CD4-positive, alpha-beta T cell (primary cell): ENCODE results near the gene FAM25A. TPM values are rescaled to one million over a fixed set of nuclear protein-coding genes. Genes with fewer than 3 reads are reported as not detected.
"Not testable (repeated sequence)": the region's sequence is repeated elsewhere in the genome, so short reads cannot be mapped to it uniquely, and the experiment has no call there.

Experiments
- ATAC-seq: fragments of 200-7000 bp; cut with Tn5 transposase; one replicate; pipeline ENCODE4 v1.10.0; 2022; ENCODE audit warnings: mild to moderate bottlenecking; ENCODE audit not compliant: poor library complexity
- CTCF ChIA-PET: fragments of 350-600 bp; sonication (Branson Sonifier 250); formaldehyde crosslinking; loops from one replicate; lab custom pipeline; 2021; ENCODE audit warnings: antibody characterized with exemption, inconsistent platforms; lab: Charles Lee
- POLR2A ChIA-PET: fragments of 350-600 bp; sonication (Branson Sonifier 250); formaldehyde crosslinking; loops from one replicate; lab custom pipeline; 2021; ENCODE audit warnings: antibody characterized with exemption, inconsistent platforms; lab: Charles Lee
- DNase-seq, 14 experiments: peaks; one replicate each; pipeline ENCODE4 v3.0.0-alpha.2; 2013 to 2020; ENCODE audit warnings: mixed read lengths in 2 of 14
- H3K27ac ChIP-seq, 2 donors: one replicate each; pipeline versions ENCODE4 v1.5.1 to v1.7.0; 2013; ENCODE audit warnings: low read length in 2 of 2, low read depth in 1 of 2, mild to moderate bottlenecking in 1 of 2
- H3K27me3 ChIP-seq, 2 experiments: 1 replicate in 1 of 2; 2 replicates in 1 of 2; pipeline versions ENCODE4 v1.6.1 to v1.7.0; 2013; ENCODE audit warnings: low read length in 2 of 2, control low read depth in 1 of 2, mild to moderate bottlenecking in 1 of 2, moderate library complexity in 1 of 2; ENCODE audit not compliant: insufficient read depth in 2 of 2, control insufficient read depth in 1 of 2
- H3K36me3 ChIP-seq: one replicate; pipeline ENCODE4 v1.6.1; 2013; ENCODE audit warnings: low read length, control low read depth; ENCODE audit not compliant: insufficient read depth
- H3K4me1 ChIP-seq: one replicate; pipeline ENCODE4 v1.6.1; 2013; ENCODE audit warnings: low read length, control low read depth; ENCODE audit not compliant: insufficient read depth
- H3K4me3 ChIP-seq: one replicate; pipeline ENCODE4 v1.5.1; 2013; ENCODE audit warnings: mild to moderate bottlenecking, low read length, moderate library complexity
- H3K9me3 ChIP-seq, 2 experiments: 1 replicate in 1 of 2; 2 replicates in 1 of 2; pipeline versions ENCODE4 v1.6.1 to v1.7.0; 2013; ENCODE audit warnings: low read length in 2 of 2, mild to moderate bottlenecking in 2 of 2, control low read depth in 1 of 2, moderate library complexity in 1 of 2; ENCODE audit not compliant: control insufficient read depth in 1 of 2, insufficient read depth in 1 of 2
- H3K27ac Mint-ChIP-seq: one replicate; pipeline ENCODE4 v1.8.0; 2020; ENCODE audit warnings: mixed read lengths
- H3K27me3 Mint-ChIP-seq: one replicate; pipeline ENCODE4 v1.8.0; 2021; ENCODE audit warnings: mixed read lengths
- H3K36me3 Mint-ChIP-seq: one replicate; pipeline ENCODE4 v1.8.0; 2021; ENCODE audit warnings: low read depth, mixed read lengths
- H3K4me1 Mint-ChIP-seq: one replicate; pipeline ENCODE4 v1.8.0; 2021; ENCODE audit warnings: low read depth, mixed read lengths
- H3K4me3 Mint-ChIP-seq: one replicate; pipeline ENCODE4 v1.8.0; 2020; ENCODE audit warnings: mild to moderate bottlenecking, mixed read lengths
- H3K9me3 Mint-ChIP-seq: one replicate; pipeline ENCODE4 v1.8.0; 2020; ENCODE audit warnings: mixed read lengths
- intact Hi-C, 2 experiments: fragments of 100-400 bp; cut with DNase I in 1 of 2; cut with micrococcal nuclease in 1 of 2; formaldehyde crosslinking; loops; one replicate each; pipeline versions ENCODE4 v1.15.1 to v1.9.0; 2023 to 2025; cut with DNase I, micrococcal nuclease
- total RNA-seq, 174 experiments: library from RNA in 2 of 174; stranded (reverse) in 2 of 174; gene quantifications; one replicate each; pipeline ENCODE4 v1.2.3 and lab custom pipeline; 2021 to 2026
- TF ChIP-seq, protein P1 (sequence below): fragments of 200-600 bp; IDR thresholded peaks from one replicate; pipeline ENCODE4 v1.8.0; 2022; ENCODE audit warnings: antibody characterized with exemption, mild to moderate bottlenecking

Gene FAM25A
- total RNA-seq, 2 experiments from 2014 or later = not detected

DNA sequence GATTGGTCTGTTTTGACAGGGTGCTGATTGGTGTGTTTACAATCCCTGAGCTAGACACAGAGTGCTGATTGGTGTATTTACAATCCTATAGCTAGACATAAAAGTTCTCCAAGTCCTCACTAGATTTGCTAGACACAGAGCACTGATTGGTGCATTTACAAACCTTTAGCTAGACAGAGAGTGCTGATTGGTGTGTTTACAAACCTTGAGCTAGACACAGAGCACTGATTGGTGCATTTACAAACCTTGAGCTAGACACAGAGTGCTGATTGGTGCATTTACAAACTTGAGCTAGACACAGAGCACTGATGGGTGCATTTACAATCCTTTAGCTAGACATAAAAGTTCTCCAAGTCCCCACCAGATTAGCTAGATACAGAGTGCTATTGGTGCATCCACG, 10.3 kb downstream of the FAM25A start:
- intact Hi-C loops, DNase-seq, H3K36me3 ChIP-seq, H3K9me3 ChIP-seq, H3K4me3 Mint-ChIP-seq, POLR2A ChIA-PET, H3K27ac ChIP-seq, H3K4me1 ChIP-seq, H3K9me3 Mint-ChIP-seq, H3K27me3 Mint-ChIP-seq, H3K36me3 Mint-ChIP-seq, H3K4me3 ChIP-seq, H3K27ac Mint-ChIP-seq, H3K27me3 ChIP-seq, ATAC-seq, CTCF ChIA-PET, H3K4me1 Mint-ChIP-seq: not testable (repeated sequence)

DNA sequence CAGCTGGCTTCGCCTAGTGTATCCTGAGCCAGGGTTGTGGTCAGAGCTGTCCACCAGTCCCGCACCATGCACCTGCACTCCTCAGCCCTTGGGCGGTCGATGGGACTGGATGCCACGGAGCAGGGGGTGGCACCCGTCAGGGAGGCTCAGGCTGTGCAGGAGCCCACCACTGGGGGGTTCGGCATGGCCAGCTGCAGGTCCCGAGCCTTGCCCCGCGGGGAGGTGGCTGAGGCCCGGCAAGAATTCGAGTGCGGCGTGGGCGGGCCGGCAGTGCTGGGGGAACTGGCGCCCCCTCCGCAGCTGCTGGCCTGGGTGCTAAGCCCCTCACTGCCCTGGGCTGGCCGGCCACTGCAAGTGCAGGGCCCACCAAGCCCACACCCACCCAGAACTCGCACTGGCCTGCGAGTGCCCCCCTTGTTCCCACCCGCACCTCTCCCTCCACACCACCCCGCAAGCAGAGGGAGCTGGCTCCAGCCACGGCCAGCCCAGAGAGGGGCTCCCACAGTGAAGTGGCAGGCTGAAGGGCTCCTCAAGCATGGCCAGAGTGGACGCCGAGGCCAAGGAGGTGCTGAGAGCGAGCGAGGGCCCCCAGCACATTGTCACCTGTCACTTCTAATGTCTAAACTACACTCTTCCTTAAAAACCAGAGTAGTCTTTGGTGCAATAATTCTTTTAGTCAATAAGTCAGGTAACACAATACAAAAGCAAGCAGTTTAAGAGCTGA, 11.0 kb downstream of the FAM25A start:
- Mint-ChIP-seq H3K4me1 (no peaks in the 10 kb centered on the region), H3K36me3 (no peaks in the 10 kb centered on the region), H3K9me3 (no peaks in the 10 kb centered on the region), H3K4me3 (no peak overlapping the region), H3K27ac (no peak overlapping the region), H3K27me3 (no peaks in the 10 kb centered on the region)
- Histone ChIP-seq H3K9me3 (peaks cover 0 to 6% of the 10 kb centered on the region in 2 experiments), H3K27me3 (no peaks in the 10 kb centered on the region), H3K27ac (no peak overlapping the region), H3K4me3 (no peak overlapping the region), H3K4me1 (no peaks in the 10 kb centered on the region), H3K36me3 (no peaks in the 10 kb centered on the region)
- intact Hi-C loops = no loop called here
- POLR2A ChIA-PET = no interaction called here
- TF ChIP-seq, protein P1, sequence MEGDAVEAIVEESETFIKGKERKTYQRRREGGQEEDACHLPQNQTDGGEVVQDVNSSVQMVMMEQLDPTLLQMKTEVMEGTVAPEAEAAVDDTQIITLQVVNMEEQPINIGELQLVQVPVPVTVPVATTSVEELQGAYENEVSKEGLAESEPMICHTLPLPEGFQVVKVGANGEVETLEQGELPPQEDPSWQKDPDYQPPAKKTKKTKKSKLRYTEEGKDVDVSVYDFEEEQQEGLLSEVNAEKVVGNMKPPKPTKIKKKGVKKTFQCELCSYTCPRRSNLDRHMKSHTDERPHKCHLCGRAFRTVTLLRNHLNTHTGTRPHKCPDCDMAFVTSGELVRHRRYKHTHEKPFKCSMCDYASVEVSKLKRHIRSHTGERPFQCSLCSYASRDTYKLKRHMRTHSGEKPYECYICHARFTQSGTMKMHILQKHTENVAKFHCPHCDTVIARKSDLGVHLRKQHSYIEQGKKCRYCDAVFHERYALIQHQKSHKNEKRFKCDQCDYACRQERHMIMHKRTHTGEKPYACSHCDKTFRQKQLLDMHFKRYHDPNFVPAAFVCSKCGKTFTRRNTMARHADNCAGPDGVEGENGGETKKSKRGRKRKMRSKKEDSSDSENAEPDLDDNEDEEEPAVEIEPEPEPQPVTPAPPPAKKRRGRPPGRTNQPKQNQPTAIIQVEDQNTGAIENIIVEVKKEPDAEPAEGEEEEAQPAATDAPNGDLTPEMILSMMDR = no peak
- CTCF ChIA-PET = no interaction called here
- no peak for DNase-seq
- ATAC-seq = no peak

DNA sequence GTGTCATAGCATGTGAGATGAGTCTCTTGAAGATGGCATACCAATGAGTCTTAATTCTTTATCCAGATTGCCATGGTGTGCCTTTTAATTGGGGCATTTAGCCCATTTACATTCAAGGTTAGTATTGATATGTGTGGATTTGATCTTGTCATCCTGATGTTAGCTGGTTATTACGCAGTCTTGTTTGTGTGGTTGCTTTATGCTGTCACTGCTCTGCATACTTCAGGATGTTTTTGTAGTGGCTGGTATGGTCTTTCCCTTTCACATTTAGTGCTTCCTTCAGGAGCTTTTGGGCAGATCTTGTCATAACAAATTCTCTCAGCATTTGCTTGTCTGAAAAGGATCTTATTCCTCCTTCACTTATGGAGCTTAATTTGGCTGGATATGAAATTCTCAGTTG, 16.5 kb downstream of the FAM25A start:
- Histone ChIP-seq H3K36me3 (no peaks in the 10 kb centered on the region), H3K27ac (no peak overlapping the region), H3K27me3 (no peaks in the 10 kb centered on the region), H3K4me3 (no peak overlapping the region), H3K4me1 (no peaks in the 10 kb centered on the region), H3K9me3 (peaks cover 0 to 10% of the 10 kb centered on the region in 2 experiments)
- Mint-ChIP-seq H3K36me3 (no peaks in the 10 kb centered on the region), H3K27ac (no peak overlapping the region), H3K9me3 (peaks cover 8% of the 10 kb centered on the region), H3K4me1 (no peaks in the 10 kb centered on the region), H3K27me3 (no peaks in the 10 kb centered on the region), H3K4me3 (no peak overlapping the region)
- no peak for ATAC-seq
- ChIA-PET POLR2A (no interaction called here), CTCF (no interaction called here)
- intact Hi-C loops = no loop called here
- TF ChIP-seq, protein P1 = no peak
- no peak for DNase-seq

DNA sequence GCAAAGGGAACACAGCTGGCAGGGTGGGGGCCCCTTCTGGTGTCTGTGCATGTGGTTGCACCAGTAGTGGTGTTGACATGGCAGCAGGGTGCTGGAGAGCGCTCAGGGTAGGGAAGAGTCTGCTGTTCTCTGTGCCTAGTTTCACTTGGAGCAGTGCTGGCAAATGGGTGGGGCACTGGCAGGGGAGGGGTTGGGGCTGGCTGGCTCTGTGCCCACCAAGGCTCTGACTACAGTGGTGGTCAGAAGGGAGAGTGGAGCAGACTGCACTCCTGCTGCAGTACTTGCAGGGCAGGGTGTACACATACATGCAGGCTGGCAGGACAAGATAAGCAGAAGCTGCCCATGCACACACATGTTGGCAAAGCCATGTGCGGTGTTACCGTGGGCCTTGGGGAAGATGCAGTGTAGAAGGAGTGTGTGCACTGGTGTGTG, 18.2 kb downstream of the FAM25A start:
- peaks cover 0 to 10% of the 10 kb centered on the region in 2 experiments for H3K9me3 ChIP-seq
- Mint-ChIP-seq H3K4me3 (no peak overlapping the region), H3K4me1 (no peaks in the 10 kb centered on the region), H3K36me3 (peaks cover 6% of the 10 kb centered on the region), H3K27me3 (no peaks in the 10 kb centered on the region), H3K27ac (no peak overlapping the region), H3K9me3 (peaks cover 8% of the 10 kb centered on the region)
- H3K4me3 ChIP-seq = no peak overlapping the region
- CTCF ChIA-PET = no interaction called here
- ATAC-seq (no peak), DNase-seq (no peak)
- TF ChIP-seq, protein P1 = no peak
- no peaks in the 10 kb centered on the region for H3K27me3 ChIP-seq
- H3K27ac ChIP-seq = no peak overlapping the region
- no peaks in the 10 kb centered on the region for H3K4me1 ChIP-seq
- intact Hi-C loops = no loop called here
- POLR2A ChIA-PET = no interaction called here
- H3K36me3 ChIP-seq = no peaks in the 10 kb centered on the region
